Loucy (cell line): Measurements from ENCODE around the gene DSEL.

Experiments
- H2AFZ ChIP-seq: fragments of 200-600 bp; sonication (generic); 2 replicates; pipeline ENCODE4 v1.6.0; 2016; ENCODE audit warnings: antibody characterized with exemption, mild to moderate bottlenecking, low read length, moderate library complexity
- H3F3A ChIP-seq: fragments of 200-600 bp; 2 replicates; pipeline ENCODE4 v1.6.0; 2016; ENCODE audit warnings: antibody characterized with exemption, low read depth, mild to moderate bottlenecking
- H3K27me3 ChIP-seq: fragments of 200-600 bp; sonication (generic); 2 replicates; pipeline ENCODE4 v1.6.1; 2014; ENCODE audit warnings: low read length, mild to moderate bottlenecking; ENCODE audit not compliant: insufficient read depth, poor library complexity, severe bottlenecking
- H3K36me3 ChIP-seq: fragments of 200-600 bp; sonication (generic); 2 replicates; pipeline ENCODE4 v1.6.1; 2016; ENCODE audit warnings: low read length; ENCODE audit not compliant: insufficient read depth
- H3K4me1 ChIP-seq: fragments of 200-600 bp; sonication (generic); 2 replicates; pipeline ENCODE4 v1.5.1; 2014; ENCODE audit warnings: low read length, mild to moderate bottlenecking; ENCODE audit not compliant: insufficient read depth, poor library complexity, severe bottlenecking
- H3K4me2 ChIP-seq: fragments of 200-600 bp; sonication (generic); 2 replicates; pipeline ENCODE4 v1.6.0; 2014; ENCODE audit warnings: antibody characterized with exemption, low read length, low read depth, mild to moderate bottlenecking; ENCODE audit not compliant: poor library complexity, severe bottlenecking
- H3K4me3 ChIP-seq: fragments of 200-600 bp; sonication (generic); 2 replicates; pipeline ENCODE4 v1.5.1; 2014; ENCODE audit warnings: low read length, mild to moderate bottlenecking, mixed read lengths; ENCODE audit not compliant: poor library complexity, severe bottlenecking
- H3K79me2 ChIP-seq: fragments of 200-600 bp; sonication (generic); 2 replicates; pipeline ENCODE4 v1.6.1; 2014; ENCODE audit warnings: low read length; ENCODE audit not compliant: insufficient read depth
- H3K9ac ChIP-seq: fragments of 200-600 bp; sonication (generic); 2 replicates; pipeline ENCODE4 v1.6.0; 2014; ENCODE audit warnings: mild to moderate bottlenecking, low read depth, low read length, moderate library complexity; ENCODE audit not compliant: poor library complexity, severe bottlenecking
- H3K9me2 ChIP-seq: fragments of 200-600 bp; sonication (generic); replicated peaks from 2 replicates; pipeline ENCODE4 v1.6.1; 2016; ENCODE audit warnings: low read depth, low read length, mixed read lengths
- H3K9me3 ChIP-seq: fragments of 200-600 bp; sonication (generic); 2 replicates; pipeline ENCODE4 v1.6.1; 2014; ENCODE audit warnings: mild to moderate bottlenecking, antibody characterized with exemption, low read length, low read depth; ENCODE audit not compliant: insufficient read depth
- H4K20me1 ChIP-seq: fragments of 200-600 bp; sonication (generic); 2 replicates; pipeline ENCODE4 v1.6.0; 2014; ENCODE audit warnings: antibody characterized with exemption, low read length, mild to moderate bottlenecking; ENCODE audit not compliant: insufficient read depth, poor library complexity, severe bottlenecking
- EZH2phosphoT487 ChIP-seq: fragments of 200-600 bp; IDR thresholded peaks from 2 replicates; pipeline ENCODE4 v1.6.1; 2018; ENCODE audit warnings: antibody characterized with exemption, mild to moderate bottlenecking, moderate library complexity, borderline replicate concordance
- TF ChIP-seq, protein P1 (sequence below): fragments of 200-600 bp; sonication (generic); conservative IDR thresholded peaks from 2 replicates; pipeline ENCODE4 v1.5.1; 2014; ENCODE audit warnings: mild to moderate bottlenecking, antibody characterized with exemption, low read length

DSEL gene

DNA sequence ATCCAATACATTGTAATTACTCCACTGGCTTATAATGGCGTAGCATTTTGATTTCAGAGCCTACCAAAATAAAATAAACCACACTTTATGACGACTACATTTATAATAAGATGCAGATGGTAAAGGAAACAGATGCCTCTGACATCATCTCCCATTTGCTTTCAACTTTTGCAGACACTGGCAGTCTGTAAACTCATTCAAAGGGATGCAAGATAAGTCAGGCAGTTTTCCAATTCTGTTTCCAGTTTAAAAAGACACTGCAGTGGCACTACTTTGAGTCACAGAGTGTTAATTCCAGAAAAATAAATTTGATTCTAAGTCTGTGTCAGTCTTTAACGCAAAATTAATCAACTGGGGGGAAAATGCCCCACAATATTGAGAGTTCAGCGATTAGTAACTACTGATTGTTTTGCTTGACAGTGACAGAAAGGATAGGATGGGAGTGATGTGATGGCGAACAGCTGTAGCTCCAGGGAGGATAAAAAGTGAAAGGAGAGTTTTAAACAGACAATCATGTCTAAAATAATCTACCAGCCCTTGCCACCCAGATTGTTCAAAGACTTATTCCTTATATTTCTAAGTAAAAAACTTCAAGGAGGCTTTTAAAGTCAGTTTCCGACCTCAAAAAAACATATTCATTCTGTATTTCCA lies 6.7 kb downstream of the DSEL start:
- no peaks in the 10 kb centered on the region for H4K20me1 ChIP-seq
- H3K4me1 ChIP-seq: peaks cover 10% of the 10 kb centered on the region
- no peaks in the 10 kb centered on the region for H3K9me2 ChIP-seq
- H3K36me3 ChIP-seq: no peaks in the 10 kb centered on the region
- TF ChIP-seq, protein P1, sequence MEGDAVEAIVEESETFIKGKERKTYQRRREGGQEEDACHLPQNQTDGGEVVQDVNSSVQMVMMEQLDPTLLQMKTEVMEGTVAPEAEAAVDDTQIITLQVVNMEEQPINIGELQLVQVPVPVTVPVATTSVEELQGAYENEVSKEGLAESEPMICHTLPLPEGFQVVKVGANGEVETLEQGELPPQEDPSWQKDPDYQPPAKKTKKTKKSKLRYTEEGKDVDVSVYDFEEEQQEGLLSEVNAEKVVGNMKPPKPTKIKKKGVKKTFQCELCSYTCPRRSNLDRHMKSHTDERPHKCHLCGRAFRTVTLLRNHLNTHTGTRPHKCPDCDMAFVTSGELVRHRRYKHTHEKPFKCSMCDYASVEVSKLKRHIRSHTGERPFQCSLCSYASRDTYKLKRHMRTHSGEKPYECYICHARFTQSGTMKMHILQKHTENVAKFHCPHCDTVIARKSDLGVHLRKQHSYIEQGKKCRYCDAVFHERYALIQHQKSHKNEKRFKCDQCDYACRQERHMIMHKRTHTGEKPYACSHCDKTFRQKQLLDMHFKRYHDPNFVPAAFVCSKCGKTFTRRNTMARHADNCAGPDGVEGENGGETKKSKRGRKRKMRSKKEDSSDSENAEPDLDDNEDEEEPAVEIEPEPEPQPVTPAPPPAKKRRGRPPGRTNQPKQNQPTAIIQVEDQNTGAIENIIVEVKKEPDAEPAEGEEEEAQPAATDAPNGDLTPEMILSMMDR: no peak
- no peak for TF ChIP-seq EZH2phosphoT487
- no peaks in the 10 kb centered on the region for H3K9me3 ChIP-seq
- H3K4me3 ChIP-seq: no peak overlapping the region
- no peaks in the 10 kb centered on the region for H3F3A ChIP-seq
- no peaks in the 10 kb centered on the region for H3K79me2 ChIP-seq
- peak overlapping the region; percentile 35; the same call in 1 of the 2 replicates for H2AFZ ChIP-seq
- no peak overlapping the region for H3K4me2 ChIP-seq
- H3K9ac ChIP-seq: no peak overlapping the region
- no peaks in the 10 kb centered on the region for H3K27me3 ChIP-seq

DNA sequence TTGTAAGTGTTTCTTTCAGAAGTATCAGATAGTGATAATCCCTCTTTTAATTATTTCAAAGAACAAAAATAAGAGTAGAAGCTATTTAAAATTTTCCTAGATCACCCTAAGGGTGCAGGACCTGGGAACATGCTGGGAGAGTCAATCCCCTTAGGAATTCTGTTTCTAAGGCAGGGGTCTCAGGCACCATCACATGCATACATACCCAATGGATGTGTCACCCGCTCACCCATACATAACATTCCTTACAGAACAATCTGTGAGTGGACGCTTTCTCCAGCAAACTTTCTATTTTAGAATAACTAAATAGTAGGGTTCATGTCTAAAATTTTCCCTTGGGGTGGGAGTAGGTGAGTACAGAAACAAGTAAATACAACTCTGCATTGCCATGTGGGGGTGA lies 8.4 kb downstream of the DSEL start:
- H4K20me1 ChIP-seq: no peaks in the 10 kb centered on the region
- H3K9ac ChIP-seq: no peak overlapping the region
- H3K4me2 ChIP-seq: no peak overlapping the region
- TF ChIP-seq, protein P1: no peak
- no peak for TF ChIP-seq EZH2phosphoT487
- H3K36me3 ChIP-seq: no peaks in the 10 kb centered on the region
- no peaks in the 10 kb centered on the region for H3K9me3 ChIP-seq
- no peaks in the 10 kb centered on the region for H3K9me2 ChIP-seq
- H3K79me2 ChIP-seq: no peaks in the 10 kb centered on the region
- H3K4me1 ChIP-seq: peaks cover 10% of the 10 kb centered on the region
- H3K27me3 ChIP-seq: no peaks in the 10 kb centered on the region
- H3K4me3 ChIP-seq: no peak overlapping the region
- H2AFZ ChIP-seq: no peak overlapping the region
- no peaks in the 10 kb centered on the region for H3F3A ChIP-seq

DNA sequence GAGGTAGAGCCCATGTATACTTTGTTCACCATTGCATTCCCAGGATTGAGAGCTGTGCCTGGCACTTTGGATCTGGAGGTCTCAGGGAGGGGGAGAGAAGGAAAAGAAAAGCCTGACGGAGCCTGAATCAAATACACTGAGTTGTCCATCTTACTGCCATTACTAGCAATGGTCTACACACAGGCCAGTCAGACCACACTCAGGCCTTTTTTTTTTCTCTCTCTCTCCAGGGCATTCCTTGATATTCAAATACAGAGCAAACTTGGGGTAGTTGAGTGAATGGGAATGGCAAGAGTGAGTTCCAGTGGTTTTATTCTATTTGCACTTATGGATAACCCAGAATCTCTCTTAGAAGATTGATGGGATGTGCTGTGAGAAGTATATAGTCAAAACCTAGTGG lies 11.8 kb downstream of the DSEL start:
- H3K36me3 ChIP-seq: no peaks in the 10 kb centered on the region
- no peaks in the 10 kb centered on the region for H3F3A ChIP-seq
- H3K4me3 ChIP-seq: no peak overlapping the region
- no peaks in the 10 kb centered on the region for H3K79me2 ChIP-seq
- H3K4me2 ChIP-seq: no peak overlapping the region
- no peaks in the 10 kb centered on the region for H3K9me2 ChIP-seq
- peaks cover 2% of the 10 kb centered on the region for H3K4me1 ChIP-seq
- no peaks in the 10 kb centered on the region for H3K27me3 ChIP-seq
- H4K20me1 ChIP-seq: no peaks in the 10 kb centered on the region
- no peak overlapping the region for H3K9ac ChIP-seq
- no peak for TF ChIP-seq EZH2phosphoT487
- TF ChIP-seq, protein P1: no peak
- no peaks in the 10 kb centered on the region for H3K9me3 ChIP-seq
- no peak overlapping the region for H2AFZ ChIP-seq
